Measurements from ENCODE around the gene GDPD5.
A peak's percentile ranks its signal among the peaks of the same experiment; 100 is the strongest.

GDPD5 gene
- long read RNA-seq, donor 1, result 0 reads
- long read RNA-seq, donor 2, result 0 reads
- long read RNA-seq, donor 3, result 0 reads
- long read RNA-seq, donor 4, result 0 reads
- long read RNA-seq, donor 5, partial matches to known transcripts, result 0 of 1 reads
- long read RNA-seq, donor 5, other reads (novel, unspliced or antisense), result 0 of 1 reads
- long read RNA-seq, donor 6, result 0 reads
- long read RNA-seq, donor 7, partial matches to known transcripts, result 0 of 1 reads
- long read RNA-seq, donor 7, other reads (novel, unspliced or antisense), result 0 of 1 reads
- long read RNA-seq, donor 8, partial matches to known transcripts, result 0 of 2 reads
- long read RNA-seq, donor 8, other reads (novel, unspliced or antisense), result 0 of 2 reads

GRCh38 chr11:75525433-75526191, at the start of gene GDPD5:
GDPD5 (minus strand) TSS chr11:75525941; CDS start chr11:75477735, 48,206 bp downstream.
- DNase-seq, result peak; percentile 93

- DNase-seq, result no peak
Measured at GRCh38 chr11:75574698-75575602, 49.2 kb upstream of the GDPD5 start.

GRCh38 chr11:75572744-75573143, 47.0 kb upstream of the GDPD5 start:
- no peak for DNase-seq

- DNase-seq, result no peak
Measured at GRCh38 chr11:75571625-75572024, 45.9 kb upstream of the GDPD5 start.

GRCh38 chr11:75570559-75571139, 44.9 kb upstream of the GDPD5 start:
- no peak for DNase-seq

GRCh38 chr11:75568616-75569219, 43.0 kb upstream of the GDPD5 start:
- DNase-seq, result no peak

GRCh38 chr11:75567971-75568370, 42.2 kb upstream of the GDPD5 start:
- DNase-seq, result no peak

GRCh38 chr11:75566763-75567279, 41.1 kb upstream of the GDPD5 start:
- no peak for DNase-seq

GRCh38 chr11:75565916-75566762, 40.4 kb upstream of the GDPD5 start:
- DNase-seq, result no peak

- DNase-seq, result peak; percentile 25
Measured at GRCh38 chr11:75565221-75565814, 39.6 kb upstream of the GDPD5 start.

- DNase-seq, result peak; percentile 56
Measured at GRCh38 chr11:75563978-75564552, 38.3 kb upstream of the GDPD5 start.

- peak; percentile 59 for DNase-seq
Measured at GRCh38 chr11:75563501-75563977, 37.8 kb upstream of the GDPD5 start.

- DNase-seq, result no peak
Measured at GRCh38 chr11:75562836-75563484, 37.2 kb upstream of the GDPD5 start.

GRCh38 chr11:75562048-75562835, 36.5 kb upstream of the GDPD5 start, which contains the start of gene SERPINH1:
SERPINH1 (plus strand) TSS chr11:75562253; CDS start chr11:75566350, 4,097 bp downstream.
- peak; percentile 85 for DNase-seq

- no peak for DNase-seq
Measured at GRCh38 chr11:75561426-75562047, 35.8 kb upstream of the GDPD5 start.

- DNase-seq, result no peak
Measured at GRCh38 chr11:75560644-75561043, 34.9 kb upstream of the GDPD5 start.
